ENCODE results near the gene DEFB124.

Gene DEFB124

DNA sequence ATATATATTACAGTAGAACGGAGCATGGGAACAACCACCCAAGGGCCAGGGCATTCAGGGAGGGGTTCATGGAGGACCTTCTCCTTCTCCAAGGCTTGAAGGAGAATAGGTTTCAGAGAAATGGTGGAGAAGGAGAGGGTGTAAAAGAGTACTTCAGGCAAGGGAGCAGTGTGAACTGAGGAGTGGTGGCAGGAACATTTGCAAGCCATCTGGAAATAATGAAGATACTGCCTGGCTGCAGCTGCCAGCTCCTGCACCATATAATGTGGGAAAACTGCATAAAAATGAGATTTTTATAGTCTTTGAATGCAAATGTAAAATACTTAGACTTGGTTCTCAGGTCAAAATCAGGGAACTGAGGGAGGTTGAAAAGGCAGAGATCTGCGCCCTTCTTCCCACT is 59.3 kb downstream of the DEFB124 start:
- FAIRE-seq: no peak
